Stimulated activated CD8-positive, alpha-beta memory T cell treated with anti-CD3 and anti-CD28 coated beads, Interleukin-12 subunit alpha, Interleukin-12 subunit beta, amount 100 ng/mL, for 24 hours (primary cell): ENCODE results near the gene MLN.
"Not testable (repeated sequence)": the region's sequence is repeated elsewhere in the genome, so short reads cannot be mapped to it uniquely, and the experiment has no call there.

Source experiments
- DNase-seq: peaks from one replicate; pipeline ENCODE4 v3.0.0-alpha.2; 2020; ENCODE audit errors: extremely low read depth

Gene MLN

DNA sequence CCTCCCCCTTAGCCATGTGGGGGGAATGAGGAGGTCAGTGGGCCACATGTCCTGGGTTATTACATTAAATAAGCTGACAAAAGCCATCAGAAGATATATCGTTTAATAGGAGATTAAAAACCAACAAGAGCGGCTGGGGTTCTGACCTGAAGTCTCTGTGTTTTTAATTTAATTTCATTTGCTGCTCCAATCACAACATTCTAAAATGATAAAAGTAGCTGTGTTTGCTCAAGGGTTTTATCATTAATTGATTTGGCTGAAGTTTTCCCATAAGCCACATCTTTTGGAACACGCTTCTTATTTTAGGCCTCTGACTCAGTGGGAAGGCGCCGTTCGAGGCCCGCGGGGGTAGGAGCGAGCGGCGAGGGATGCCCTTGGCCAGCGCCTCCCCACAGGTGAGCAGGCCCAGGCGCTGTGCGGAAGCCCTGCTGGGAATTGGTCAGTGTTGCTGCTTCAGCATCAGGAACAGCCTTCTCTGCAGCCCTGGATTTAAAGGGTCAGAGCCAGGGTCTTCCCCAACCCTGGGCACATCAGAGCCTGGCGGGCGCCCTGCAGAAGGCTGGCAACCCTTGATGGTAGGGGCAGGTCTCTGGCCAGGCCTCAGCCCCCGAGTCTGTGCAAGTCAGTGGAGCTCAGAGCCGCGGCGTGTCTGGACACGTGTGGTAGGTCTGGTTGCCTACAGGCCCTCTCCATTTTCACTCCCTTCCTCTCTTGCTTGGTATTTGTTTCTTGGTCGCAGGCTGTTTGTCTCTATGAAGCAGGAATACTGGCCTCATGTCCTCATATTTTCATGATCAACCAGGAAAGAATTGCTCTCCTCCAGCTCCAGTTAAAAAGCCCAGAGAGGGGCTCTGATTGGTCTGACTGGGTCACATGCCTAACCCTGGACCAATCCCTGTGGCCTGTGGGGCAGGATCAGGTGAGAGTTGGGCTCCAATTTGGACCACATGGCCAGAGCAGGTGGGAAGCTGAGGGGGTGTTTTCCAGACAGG lies 30.9 kb upstream of the MLN start:
- DNase-seq = no peak

DNA sequence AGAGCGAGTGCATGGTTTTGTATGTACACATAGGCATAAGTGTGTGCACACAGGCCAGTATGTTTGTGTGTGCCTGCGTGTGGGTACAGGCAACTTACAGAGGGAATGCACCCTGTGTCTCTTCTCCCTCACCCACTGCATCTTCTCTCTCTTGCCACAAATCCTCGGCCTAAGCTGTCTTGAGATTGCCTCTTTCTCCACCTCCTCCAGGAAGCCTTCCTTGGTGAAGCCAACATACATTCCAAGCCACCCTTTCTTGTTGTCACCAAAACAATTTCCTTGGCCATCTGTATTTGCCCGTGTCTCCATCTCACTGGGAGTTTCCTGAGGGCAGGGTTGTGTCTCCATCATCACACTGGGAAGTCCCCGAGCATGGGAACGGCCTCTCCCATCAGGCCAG lies 29.8 kb upstream of the MLN start:
- DNase-seq = no peak

DNA sequence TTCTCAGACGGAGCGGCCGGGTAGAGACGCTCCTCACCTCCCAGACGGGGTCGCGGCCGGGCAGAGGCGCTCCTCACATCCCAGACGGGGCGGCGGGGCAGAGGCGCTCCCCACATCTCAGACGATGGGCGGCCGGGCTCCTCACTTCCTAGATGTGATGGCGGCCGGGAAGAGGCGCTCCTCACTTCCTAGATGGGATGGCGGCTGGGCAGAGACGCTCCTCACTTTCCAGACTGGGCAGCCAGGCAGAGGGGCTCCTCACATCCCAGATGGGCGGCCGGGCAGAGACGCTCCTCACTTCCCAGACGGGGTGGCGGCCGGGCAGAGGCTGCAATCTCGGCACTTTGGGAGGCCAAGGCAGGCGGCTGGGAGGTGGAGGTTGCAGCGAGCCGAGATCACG lies 29.0 kb upstream of the MLN start:
- DNase-seq = not testable (repeated sequence)

DNA sequence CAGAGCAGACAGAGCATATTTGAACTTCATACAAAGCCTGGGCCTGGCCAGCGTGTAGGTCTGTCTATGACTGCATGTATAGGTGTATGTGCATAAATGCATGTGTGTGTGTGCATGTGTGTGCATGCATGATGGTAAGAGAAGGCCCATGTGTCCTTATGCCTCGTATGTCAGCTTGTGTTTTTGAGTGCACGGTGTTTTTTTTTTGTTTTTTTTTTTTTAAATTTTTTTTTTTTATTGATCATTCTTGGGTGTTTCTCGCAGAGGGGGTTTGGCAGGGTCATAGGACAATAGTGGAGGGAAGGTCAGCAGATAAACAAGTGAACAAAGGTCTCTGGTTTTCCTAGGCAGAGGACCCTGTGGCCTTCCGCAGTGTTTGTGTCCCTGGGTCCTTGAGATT lies 27.9 kb upstream of the MLN start:
- not testable (repeated sequence) for DNase-seq

DNA sequence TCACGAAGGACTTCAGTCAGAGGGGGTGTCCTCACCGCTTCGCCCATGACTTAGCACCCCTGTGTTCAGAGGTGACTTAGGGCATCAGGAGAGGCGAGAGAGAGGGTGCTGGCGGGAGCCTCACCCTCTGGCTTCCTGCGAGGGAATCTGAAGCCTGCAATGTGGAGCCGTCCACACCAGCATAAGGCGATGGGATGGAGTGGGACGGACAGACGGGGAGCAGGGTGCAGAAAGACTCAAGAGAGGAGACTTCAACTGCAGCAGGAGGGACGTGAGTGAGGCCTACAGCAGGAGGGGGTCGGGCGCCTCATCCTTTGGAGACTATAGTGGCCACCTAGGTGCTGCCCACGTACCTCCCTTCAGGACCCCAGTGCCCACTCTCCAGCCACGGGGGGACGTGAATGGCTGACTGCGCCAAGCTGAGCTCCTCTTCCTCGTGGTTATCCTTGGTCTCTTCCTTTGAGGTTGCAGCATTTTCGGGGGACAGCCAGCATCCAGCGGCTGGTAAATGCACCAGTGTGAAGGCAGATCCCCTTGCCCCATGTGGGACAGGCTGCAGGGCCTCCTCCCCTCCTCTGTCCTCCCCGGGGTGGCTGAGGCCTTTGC lies 26.9 kb upstream of the MLN start:
- no peak for DNase-seq

DNA sequence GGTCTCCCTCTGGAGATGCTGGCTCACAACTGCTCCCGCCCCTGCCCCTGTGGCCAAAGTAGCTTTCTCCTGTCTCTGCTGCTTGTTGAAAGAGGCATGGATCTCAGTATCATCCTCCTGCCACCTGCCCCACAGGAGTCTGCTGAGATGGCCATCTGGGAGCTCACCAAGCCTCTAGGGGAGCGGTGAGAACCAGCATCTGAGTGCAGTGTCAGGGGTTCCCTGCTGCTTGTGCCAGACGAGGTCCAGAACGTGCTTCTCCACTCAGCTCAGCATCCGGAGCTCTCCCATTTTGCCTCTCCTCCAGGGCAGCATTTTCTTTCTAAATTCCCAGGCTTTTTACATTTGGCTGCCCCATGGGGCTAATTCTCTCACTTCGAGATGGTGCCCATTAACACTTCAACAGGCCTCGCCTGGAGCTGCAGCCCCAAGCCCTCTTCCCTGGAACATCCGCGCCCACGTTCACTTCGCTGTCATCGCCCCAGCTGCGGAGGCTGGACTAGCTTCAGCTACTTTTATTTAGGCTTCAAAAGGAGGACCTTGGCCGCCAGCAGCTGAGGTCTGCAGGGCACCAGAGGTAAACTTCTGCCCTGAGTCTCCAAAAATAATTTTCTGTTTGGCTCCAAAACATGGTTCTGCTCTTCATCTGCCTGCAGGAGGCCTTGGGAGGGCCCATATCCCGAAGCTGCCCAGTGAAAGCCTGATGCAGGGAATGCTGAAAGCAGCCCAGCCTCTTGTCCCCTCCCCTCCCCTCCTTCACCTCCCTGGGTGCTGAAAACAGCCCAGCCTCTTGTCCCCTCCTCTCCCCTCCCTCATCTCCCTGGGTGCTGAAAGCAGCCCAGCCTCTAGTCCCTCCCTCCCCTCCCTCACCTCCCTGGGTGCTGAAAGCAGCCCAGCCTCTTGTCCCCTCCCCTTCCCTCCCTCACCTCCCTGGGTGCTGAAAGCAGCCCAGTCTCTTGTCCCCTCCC lies 25.2 kb upstream of the MLN start:
- DNase-seq = no peak

DNA sequence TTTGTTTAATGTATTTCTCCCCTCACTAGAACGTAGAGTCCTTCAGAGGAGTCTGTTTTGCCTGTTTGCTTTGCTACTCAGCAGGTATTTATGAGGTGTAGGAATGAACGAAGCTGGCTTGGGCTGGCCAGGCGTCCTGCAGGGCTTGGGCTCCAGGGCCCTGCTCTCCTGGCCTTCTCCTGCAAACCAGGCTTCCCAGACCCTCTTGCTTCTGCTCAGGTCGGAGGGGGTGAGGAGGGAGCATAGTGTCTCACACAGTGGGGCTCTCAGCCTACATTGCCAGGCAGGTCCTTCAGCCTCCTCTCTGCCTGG lies 24.6 kb upstream of the MLN start:
- DNase-seq = no peak

DNA sequence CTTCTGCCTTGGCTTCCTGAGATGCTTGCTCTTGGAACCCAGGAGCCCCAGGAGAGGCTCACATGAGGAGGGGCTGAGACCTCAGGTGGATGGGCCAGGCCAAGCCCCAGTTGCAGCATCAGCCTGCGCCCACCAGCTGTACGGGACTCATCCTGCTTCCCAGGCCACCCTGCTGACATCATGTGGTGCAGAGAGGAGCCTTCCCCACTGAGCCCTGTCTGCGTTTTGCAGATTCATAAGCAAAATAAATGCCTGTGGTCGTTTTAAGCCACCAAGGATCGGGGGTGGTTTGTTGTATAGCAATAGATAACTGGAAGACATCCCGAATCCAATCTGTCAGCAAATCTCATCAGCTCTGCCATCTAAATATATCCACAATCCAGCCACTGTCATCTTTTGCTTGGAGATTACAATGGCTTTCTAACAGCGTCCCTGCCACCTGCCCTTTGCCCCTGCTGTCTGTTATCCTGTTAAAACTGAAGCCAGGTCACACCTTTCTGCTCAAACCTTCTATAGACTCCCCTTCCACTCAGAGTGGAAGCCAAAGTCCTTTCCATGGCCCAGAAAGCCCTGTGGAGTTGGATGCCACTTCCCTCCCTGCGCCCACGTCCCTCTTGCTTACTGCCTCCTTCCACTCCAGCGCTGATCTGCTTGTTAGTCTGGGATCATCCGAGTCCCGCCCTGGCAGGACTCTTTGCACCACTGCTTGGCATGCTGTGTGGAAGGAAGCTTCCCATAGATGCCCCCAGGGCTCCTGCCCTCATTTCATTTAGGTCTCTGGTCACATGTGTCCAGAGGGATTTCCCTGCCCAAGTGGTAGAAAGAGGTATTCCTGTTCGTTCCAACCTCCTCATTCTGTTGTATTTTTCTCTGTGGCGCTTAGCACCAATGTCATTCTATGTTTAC lies 24.0 kb upstream of the MLN start:
- DNase-seq = no peak

DNA sequence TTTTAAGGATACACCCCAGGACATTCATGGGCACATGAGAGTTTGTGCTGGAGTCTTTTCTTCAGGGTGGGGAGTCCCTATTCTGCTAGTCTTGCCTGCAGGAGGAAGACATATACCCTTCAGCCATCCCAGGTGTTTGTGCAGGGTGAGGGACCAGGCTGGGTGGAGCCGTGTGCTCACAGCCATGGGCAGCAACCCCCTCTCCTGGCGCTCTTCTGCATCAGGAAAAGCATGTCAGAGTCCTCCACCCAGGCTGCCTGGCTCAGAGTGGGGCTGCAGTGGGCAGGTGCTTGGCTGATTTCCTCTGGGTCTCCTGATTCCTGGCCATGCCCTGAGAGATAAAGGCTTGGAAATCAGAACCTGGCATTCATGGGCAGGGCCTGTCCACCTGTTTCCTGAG lies 22.7 kb upstream of the MLN start:
- DNase-seq = no peak

DNA sequence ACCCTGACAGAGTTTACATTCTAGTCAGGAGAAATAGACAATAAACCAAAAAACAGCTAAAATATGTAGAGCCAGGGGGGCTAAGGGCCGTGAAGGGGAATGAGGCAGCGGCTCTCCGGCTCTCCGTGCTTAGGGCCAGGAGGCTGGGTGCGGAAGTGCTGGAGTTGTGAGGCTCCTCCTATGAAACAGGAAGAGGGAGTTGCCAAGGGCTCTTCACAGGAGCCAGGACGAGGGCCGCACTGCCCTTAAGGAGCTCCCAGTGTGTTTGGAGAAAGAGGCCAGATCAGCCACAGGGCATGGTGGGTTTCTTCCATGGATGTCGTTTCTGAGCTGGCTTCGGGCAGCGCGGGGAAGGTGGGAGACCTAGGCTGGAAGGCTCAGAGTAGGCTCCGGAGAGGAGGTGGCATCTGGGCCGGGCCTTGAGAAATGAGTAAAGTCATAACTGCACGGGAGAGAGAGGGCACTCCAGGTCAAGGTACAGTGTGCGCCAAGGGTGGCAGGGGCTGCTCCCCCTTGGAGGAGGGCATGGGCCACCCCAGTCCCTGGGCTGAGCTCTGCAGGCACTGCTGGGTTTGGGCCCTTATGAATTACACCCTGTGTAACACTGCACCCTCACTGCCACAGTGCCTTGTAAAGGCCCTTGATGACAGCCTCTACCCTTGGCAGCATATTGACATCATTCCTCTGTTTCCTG lies 20.8 kb upstream of the MLN start:
- DNase-seq = no peak

DNA sequence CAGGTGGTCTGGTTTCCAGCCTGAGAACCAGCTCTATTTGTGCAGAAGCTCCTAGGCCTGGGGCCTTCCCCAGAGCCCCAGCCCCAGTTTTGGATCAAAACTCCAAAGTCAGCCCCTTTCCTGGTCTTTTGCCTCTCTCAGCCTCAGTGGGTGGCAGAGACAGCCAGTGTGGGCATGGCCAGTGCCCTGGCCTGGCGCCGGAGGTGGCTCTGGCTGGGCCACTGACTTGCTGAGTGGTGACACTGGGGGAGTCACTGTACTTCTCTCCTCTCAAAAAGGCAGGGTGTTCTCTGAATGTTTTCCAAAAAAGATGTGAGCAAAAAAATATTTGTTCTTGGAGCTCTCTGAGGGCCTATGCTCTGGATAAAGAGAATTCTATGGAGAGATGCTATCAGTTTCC lies 20.0 kb upstream of the MLN start:
- DNase-seq = no peak

DNA sequence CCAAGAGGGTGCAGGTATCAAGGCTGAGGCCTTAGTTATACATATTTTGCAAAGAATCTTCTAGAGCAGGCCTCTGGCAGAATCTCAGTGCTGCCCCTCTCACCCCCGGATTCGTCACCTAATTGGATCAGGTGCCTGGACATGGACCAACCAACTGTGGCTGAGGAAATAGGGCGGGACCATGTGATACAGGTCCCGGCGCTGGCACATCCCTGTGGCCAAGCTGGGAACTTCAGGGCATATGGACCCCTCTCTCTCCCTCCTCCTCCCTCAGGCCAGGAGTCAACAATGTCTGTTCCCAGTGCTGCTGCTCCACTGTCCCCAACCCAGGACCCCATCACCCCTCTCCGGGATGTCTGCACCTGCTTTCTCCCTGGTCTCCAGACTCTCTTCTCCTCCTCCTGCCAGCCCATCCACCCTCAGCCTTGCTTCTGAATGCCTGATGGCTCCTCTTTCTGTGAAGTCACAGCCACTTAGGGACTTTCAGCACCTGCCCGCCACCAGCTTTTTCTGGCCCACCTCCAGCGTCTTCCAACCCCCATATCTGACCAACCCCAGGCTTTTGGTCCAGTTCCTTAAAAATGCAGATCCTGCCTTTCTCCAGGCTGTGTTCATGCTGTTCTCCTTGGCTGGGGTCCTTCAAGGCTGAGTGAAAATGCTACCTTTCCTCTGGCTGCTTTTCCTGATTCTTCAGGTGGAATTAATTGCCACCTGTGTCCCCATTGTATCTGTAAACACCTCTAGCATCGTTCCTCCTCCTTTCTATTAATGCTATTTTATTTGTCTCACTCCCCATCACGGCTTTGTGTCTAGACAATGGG lies 19.0 kb upstream of the MLN start:
- no peak for DNase-seq

DNA sequence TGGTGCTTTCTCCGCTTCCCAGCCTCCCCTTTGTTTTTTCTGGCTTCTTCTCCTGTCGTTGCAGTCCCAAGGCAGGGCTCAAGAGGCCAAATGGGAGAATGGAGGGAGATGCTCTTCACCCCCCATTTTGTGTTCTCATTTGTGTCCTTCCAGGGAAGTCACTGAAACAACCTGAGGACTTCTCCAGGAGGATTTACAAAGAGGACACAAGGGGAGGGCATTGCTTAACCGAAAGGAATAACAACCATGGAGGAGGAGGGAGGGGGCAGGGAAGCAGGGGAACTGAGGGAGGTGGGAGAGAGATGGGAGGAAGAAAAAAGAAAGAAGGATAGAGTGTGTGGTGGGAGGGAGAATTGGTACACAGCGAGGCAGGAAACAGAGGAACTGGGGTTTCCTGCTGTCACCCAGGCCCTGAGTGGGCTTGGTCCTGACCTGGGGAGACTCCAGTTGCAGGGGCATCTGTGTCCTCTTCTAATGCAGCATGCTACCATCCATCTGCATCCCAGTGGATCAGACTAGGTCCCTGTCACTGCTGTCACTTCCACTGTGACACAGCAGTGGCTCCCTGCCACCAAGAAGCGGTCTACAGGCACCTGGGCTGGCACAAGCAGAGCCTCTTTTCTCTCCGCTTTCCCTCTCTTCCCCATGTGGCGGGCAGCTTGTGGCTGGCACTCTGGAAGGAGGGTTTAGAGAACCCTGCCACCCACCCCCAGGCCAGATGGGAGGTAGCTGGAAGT lies 17.1 kb upstream of the MLN start:
- no peak for DNase-seq

DNA sequence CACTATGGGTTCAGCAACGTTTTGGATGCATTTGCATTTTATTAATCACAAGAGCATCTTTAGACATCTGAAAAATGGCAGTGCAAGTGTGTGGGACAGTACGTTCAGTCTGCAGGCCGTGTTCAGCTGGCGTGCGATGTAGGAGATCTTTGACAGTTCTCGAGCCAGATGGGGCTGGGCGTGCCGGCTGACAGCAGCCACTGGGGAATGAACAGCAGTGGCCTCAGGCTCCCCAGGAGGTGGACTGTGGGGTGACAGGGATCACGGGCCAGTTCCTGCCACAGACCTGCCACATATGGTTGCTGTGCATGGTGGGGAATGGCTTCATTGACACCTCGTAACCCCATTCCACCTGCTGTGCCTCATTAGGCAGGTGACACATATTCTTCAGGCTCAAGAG lies 16.4 kb upstream of the MLN start:
- no peak for DNase-seq

DNA sequence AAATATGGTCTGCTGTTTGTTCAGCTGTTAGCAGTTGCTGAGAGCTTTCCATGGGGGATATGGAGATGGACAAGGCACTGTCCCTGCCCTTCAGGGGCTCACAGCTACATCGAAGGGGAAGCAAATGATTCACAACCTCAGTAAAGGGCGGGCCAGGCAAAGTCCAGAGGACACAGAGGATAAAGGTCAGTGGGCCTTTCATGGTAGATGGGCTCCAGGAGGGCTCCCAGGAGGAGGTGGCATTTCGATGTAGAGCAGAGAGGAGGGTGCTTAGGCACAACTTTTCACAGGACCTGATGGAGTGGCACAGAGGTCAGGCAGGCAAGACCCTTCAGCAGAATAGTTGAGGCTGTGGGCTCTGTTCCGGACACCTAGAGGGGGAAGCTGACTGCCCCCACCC lies 15.2 kb upstream of the MLN start:
- no peak for DNase-seq

DNA sequence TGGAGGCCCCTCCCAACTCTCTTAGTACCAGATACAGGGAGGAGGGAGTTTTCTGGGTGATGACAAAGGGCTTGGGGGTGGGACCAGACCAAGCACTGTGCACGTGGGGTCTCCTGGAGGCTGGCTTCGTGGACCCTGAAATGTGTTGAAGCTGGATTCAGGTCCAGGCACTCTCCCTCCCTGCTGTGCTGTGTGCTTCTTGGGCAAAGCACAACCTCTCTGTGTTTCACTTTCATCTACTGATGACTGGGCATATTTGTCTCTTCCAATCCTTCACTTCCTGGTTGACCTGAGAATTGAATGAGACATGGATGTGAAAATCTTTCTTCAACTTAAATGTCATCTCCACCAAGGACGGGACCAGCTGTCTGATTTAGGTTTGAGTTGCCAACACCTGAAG lies 14.5 kb upstream of the MLN start:
- no peak for DNase-seq

DNA sequence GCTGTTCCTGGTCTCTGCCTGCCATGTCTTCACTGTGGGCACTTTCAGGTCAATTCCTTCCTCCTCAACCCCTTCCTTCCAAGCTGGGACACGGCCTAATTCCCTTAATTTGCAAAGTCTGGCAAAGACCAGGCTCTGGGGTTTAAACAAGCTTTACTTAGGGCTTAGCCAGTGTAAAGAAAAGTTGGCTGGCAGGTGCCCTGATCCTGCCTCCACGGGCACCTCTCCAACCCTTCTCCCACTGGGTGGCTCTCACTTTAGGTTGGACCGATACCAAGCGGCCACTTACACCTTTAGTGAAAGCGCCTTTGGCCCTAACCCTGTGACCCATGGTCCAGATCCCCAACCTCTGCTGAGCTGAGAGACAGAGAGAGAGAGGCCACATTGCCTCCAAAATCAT lies 13.7 kb upstream of the MLN start:
- no peak for DNase-seq

DNA sequence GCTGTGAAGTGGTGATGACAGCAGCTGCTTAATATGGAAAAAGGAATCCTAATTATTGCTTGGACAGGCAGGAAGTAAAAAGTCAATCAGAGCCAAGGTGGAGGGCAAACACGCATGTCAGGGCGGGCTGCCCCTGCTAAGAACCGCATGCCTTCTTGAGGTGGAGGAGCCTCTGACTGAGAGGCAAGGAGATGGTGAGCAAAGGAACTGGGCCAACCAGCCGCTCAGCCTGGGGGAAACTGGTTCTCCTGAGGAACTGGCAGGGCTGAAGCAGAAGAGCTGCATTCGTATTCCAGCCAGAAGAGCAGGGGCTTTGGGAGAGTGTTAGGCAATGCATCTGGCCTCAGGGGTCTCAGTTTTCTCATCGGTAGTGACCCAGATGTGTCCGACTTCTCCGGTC lies 13.1 kb upstream of the MLN start:
- no peak for DNase-seq

DNA sequence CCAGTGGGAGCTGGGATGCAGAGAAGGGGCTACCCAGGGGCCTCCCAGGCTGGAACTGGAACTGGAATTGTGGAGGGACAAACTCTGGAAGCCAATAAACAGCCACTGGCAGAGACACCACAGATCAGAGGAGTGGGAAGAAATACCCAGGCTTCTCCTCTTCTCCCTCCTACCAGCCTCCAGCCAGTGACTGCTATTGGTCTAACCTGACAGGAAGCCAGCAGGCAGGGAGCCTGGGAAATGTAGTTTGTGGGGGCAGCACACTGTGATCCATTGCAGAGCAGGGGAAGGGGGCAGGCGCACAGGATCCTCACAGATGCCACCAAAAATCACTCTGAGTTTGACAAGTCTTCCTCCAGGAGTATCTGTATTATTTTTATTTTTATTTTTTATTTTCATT lies 12.1 kb upstream of the MLN start:
- no peak for DNase-seq
